Bone marrow (tissue), 2 donors: ENCODE data around the gene NEK11.
A peak's percentile ranks its signal among the peaks of the same experiment; 100 is the strongest.
"Not testable (repeated sequence)": the region's sequence is repeated elsewhere in the genome, so short reads cannot be mapped to it uniquely, and the experiment has no call there.

Experiments used
- DNase-seq, 2 donors: peaks; one replicate each; lab custom pipeline; 2025; lab: John Stamatoyannopoulos, UW

Gene NEK11

DNA sequence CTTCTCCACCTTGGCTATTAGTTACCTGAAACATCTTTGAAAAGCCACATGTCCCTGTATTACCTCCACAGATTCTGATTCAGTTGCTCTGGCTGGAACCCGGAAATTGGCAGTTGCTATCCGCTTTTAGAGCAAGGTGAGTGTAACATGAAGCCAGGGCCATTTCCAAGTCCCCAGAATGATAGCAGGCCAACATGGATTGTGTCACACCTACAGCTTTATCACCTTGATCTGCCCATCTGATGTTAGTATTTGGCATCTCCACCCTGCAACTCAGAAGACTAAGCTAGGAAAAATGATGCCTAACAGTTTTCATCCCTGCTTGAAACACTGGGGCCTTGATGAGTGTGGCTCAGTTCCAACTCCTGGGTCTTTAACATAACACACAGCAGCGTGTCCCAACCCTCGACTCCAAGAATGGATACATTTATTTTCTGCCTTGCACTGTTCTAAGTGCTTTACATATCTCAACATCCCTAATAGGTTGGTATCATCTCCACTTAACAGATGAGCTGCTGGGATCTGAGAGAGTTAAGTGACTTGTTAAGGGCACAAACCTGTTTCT lies 333.6 kb downstream of the NEK11 start:
- no peak for DNase-seq

DNA sequence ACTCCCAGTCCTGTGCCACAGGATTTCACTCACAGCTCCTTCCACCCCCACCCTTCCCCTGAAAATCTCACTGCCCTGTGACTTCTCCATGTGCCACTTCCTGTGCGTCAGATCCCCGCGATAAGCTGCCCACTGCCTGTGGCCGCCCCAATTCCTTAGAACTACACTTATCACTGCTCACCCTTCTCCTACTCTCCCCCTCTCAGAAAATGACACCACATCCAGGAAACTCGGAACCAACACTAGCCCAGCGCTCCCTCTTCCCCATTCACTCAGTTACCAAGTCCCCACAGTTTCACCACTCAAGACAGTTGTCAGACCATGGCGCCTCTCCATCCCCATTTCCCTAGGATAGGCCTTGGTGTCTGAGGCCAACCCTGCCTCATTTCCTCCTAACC lies 334.4 kb downstream of the NEK11 start:
- DNase-seq: not testable (repeated sequence)

DNA sequence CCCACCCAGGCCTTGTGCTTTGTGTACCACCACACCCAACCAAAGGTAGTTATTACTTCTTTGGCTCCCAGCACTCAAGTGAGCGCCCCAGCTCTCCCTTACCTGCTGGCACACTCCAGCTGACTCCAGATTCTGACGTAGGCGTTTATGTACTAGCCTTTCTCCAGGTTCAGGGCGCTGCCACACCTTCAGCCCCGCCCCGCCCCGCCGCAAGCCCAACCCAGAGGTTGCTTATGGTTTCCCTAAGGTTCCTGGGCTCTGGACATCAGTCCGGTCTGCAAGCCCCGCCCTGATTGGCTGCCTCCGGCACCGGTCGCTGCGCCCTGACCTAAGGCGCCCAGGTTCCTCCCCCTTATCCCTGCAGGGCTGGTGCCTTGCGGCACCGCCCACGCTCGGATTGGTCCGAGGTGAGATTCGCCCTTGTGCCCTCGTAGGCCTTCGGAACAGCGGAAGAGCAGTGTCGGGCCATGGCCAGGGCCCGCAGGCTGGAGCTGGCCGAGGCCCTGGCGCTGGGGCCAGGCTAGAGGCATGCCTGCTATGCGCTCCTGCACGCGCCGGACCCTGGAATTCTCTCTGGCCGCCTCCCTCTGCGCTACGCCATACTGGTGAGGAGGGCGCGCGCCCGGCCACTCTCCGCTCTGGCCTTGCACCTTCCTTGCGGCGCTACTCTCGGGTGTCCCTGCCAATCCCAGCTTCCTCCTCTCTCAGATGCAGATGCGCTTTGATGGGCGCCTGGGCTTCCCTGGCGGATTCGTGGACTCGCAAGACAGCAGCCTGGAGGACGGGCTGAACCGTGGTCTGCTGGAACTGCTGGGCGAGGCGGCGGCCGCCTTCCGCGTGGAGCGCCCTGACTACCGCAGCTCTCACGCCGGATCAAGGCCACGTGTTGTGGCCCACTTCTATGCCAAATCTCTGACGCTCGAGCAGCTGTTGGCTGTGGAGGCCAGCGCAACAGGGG lies 335.1 kb downstream of the NEK11 start:
- DNase-seq: no peak

DNA sequence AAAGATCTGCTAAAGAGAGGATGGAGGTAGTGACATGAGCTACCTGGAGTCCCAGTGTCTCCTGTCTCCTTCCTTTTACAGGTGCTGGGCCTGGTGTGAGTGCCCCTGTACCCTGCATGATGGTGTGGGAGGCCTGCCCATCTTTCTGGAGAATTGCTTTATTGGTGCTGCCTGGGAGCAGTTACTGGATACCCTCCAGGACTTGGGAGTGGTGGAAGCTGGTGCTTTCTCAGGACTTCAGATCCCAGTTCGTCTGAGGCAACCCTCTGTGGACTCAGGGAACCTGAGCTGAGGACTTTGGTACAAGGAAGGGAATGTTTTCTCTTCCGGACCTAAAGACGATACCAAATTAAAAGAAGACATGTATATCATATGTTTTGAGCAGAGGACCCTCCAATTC lies 336.6 kb downstream of the NEK11 start:
- no peak for DNase-seq

DNA sequence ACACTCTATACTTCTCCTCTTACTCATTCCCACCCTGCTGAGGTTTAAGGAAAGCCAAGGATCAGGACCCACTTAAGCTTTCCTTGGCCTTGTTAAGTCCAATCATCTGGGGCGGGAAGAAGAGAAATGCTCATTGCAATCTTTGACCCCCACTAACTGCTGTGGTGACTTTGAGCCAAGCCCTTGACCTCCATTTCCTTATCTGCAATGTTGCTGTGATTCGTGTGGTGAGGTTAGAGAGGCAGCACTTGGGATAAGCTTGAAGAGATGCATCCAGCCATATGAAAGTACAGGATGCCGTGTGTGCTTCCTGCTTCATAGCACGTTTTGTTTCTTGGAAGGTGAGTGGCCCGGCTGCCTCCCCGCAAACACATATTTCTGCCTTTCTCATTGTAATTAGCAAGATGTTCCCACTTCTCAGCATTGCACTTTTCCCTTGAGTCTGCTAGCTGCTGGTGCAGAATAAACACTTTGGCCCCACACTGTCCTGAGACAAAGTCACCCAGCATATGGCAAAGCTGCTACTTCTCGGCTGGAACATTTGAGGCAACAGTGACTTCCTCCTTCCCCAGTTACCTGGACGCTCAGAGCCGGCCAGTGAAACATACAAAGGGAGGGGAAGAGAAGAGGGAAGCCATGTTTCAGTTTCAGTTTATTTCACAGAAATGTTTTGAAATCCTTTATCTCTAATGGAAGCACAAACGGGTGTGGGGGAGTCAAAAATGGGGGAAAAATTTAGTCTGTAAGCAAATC lies 344.4 kb downstream of the NEK11 start:
- DNase-seq: no peak

DNA sequence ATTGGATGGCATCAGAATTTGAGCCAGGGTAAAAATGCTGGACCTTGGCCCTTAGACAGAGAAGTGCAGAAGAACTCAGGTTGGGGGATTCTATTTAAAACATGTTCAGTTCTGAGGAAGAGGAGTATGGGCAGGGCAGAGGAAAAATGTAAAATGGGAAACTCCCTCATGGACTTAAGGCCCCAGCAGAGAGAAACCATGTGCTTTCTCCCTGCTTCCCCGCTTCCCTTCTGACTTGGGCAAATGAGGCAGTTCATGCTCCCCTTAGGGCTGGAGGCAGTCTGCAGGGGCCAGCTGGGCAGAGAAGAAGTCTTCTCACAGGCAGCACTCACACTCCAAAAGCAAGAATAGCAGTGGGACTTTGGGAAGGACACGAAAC lies 345.0 kb downstream of the NEK11 start:
- DNase-seq: no peak

DNA sequence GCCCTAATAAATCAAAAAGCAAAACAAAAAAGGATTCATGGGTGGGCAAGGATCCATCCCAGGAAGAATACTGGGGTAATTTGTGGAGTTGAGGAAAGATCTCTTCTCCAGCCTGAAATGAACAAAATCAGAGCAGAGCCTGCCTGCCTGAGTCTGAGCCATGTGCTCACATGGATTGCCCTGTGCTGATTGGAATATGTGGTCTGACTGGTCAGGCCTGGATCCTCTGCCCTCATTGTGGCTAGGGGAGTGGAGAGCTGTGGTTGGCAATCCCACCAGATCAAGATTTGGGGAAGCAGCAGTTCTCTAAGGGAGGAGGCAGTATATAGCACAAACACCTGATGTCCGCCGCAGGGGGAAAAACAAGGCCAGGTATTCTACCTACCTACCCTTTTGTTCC lies 348.1 kb downstream of the NEK11 start:
- DNase-seq: no peak

DNA sequence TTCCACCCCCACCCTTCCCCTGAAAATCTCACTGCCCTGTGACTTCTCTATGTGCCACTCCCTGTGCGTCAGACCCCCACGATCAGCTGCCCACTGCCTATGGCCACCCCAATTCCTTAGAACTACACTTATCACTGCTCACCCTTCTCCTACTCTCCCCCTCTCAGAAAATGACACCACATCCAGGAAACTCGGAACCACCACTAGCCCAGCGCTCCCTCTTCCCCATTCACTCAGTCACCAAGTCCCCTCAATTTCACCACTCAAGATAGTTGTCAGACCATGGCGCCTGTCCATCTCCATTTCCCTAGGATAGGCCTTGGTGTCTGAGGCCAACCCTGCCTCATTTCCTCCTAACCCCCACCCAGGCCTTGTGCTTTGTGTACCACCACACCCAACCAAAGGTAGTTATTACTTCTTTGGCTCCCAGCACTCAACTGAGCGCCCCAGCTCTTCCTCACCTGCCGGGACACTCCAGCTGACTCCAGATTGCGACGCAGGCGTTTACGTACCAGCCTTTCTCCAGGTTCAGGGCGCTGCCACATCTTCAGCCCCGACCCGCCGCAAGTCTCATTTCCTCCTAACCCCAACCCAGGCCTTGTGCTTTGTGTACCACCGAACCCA lies 354.3 kb downstream of the NEK11 start:
- not testable (repeated sequence) for DNase-seq

DNA sequence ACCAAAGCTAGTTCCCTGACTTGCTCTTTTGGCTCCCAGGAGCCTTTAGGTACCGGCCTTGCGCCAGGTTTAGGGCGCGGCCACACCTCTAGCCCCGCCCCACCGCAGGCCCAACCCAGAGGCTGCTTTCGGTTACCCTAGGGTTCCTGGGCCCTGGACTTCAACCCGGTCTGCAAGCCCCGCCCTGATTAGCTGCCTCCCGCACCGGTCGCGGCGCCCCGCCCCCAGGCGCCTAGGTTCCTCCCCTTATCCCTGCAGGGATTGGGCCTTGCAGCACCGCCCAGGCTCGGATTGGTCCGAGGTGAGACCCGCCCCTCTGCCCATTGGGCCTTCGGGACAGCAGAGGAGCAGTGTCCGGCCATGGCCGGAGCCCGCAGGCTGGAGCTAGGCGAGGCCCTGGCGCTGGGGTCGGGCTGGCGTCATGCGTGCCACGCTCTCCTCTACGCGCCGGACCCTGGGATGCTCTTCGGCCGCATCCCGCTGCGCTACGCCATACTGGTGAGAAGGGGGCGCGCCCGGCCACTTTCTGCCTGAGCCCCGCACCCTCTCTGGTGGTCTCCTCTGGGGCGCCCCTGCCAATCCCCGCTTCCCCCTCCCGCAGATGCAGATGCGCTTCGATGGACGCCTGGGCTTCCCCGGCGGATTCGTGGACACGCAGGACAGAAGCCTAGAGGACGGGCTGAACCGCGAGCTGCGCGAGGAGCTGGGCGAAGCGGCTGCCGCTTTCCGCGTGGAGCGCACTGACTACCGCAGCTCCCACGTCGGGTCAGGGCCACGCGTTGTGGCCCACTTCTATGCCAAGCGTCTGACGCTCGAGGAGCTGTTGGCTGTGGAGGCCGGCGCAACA lies 355.0 kb downstream of the NEK11 start, which contains the start of gene NUDT16:
NUDT16 (plus strand) TSS at position 330 of the 847 bp plus-strand sequence; CDS start at position 361, 31 bp downstream.
- DNase-seq: peak; percentile 82 to 95

DNA sequence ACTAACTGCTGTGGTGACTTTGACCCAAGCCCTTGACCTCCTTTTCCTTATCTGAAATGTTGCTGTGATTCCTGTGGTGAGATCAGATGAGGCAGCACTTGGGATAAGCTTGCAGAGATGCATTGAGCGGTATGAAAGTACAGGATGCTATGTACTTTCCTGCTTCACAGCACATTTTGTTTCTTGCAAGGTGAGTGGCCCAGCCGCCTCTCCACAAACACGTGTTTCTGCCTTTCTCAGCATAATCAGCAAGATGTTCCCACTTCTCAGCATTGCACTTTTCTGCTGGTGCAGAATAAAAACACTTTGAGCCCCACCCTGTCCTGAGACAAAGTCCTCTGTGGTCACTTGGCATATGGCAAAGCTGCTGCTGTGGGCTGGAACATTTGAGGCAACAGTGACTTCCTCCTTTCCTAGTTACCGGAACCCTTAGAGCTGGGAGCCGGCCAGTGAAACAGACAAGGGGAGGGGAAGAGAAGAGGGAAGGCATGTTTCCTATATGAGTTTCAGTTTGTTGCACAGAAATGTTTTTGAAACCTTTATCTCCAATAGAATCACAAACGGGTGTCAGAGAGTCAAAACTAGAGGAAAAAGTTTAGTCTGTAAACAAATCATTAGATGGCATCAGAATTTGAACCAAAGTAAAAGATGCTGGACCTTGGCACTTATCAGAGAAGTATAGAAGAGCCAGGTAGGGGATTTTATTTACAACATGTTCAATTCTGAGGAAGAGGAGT lies 359.9 kb downstream of the NEK11 start:
- DNase-seq: peak in 1 of 2 donors; percentile 65

DNA sequence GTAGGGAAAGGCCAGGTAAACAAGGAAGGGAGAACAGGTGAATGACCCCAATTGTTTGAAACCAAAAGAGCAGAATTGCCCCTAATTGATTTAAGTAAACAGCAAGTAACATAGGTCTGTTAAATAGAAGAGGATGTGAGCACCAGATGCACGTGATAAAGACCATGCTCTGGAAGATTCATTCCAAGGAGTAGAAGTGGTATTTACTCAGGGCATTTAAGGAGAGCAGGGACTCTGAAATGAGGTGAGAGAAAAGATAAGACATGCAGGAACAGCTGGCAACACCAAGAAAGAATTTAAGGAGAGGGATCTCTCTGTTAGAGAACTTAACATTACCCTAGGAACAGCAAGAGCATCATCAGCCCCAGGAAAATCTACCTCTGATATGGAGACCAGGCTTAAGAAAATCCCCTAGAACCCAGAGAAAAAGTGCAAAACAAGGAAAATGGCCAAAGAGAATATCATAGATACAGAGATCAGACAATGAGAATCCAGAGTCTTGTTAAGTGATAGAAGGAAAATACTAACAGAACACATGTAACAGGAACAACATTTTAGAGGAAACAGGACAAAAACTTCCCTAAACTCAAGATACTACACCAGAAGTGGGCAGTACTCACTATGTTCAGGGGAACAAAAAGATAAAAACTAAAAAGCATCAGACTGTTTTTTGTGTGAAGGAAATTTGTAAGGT lies 361.3 kb downstream of the NEK11 start:
- no peak for DNase-seq

DNA sequence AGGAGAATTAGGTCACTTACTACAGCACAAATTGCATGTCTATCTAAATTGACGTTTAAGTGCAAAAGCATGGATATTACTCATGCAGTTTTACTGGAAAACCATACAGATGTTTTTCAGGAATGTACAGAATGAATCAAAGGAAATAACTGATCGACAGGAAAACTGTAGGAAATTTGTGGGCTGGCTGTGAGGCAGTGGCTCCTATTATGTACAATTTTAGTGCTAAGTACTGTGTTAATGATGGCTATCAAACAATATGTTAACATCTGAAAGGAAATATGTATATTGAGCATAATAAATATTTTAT lies 361.8 kb downstream of the NEK11 start:
- no peak for DNase-seq

DNA sequence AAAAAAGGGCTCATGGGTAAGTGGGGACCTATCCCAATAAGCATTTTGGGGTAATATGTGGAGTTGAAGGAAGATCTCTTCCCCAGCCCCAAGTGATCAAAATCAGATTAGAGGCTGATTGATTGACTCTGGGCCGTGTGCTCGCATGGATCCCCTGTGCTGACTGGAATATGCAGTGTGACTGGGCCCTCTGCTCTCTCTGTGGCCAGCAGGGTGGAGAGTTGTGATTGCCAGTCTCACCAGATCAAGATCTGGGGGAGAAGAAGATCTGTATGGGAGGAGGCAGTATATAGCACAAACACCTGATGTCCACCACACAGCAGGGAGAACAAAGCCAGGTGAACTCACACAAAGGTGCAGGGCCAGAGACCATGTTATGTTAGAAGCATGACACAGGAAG lies 363.7 kb downstream of the NEK11 start:
- DNase-seq: no peak

DNA sequence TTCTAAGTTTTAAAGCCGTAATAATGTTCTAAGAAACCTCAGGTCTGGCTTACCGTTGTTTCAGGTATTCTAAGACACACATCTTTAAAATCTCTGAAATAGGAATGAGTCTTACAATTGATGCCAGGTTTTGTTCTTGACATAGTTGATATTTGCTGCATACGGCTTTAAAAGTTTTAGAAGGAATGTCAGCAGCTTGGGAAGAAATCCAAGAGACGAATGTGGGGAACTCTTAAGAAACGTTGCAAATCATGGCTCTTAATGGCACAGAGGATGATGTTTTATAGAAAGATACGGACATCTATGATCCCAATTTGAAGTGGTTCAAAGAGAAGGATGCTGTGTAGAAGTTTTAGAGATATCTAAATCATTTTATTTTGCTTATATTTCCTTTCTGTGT lies 366.4 kb downstream of the NEK11 start:
- DNase-seq: no peak

DNA sequence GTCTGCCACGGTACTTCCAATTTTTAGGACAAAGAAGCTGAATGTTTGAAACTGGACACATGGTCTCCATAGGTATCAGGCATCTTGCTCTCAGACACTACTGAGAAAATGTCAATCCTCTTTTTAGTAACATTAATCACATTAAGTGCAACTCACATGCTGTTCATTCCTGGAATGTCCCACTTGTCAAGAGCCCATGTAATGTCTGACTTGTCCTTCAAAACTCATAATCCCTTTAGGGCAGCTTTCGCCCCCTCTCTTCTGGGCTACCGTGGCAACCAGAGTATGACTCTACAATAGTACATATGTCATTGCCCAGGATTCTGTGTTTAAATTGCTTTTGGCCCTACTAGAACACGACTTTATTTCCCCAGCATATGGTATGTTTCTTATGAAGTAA lies 367.2 kb downstream of the NEK11 start:
- DNase-seq: no peak

DNA sequence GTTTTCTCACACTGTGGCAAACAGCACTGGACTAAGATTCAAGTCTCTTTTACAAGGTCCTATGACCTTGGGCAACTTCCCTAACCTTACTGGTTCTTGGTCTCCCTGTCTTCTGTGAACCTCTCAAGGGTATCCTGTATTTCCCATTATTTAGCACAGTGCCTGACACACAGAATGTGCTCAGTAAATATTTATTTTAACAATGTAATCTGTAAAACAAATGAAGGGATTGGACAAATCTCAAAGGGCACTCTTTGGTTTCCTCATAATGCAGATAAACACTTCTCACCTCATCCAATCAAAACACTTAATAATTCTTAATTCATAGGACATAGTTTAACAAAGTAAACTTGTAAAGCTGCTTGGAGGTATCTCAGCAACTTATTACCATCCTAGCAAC lies 367.7 kb downstream of the NEK11 start:
- DNase-seq: no peak

DNA sequence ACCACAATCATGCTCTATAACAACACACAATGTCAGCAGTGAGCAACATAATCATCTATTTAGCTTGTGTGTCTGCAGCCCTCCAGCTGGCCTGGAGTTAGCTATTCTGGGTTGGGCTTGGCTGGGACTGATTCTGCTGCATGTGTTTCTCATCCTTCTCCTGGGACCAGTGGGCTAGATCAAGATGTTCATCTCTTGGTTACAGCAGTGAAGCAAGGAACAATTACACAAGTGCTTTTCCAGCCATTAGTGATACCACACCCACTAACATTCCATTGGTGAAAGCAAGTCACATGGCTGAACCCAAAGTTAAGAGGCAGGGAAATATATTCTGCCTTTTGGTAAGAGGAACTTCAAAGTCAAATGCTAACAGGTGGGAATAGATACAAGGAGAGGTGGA lies 369.5 kb downstream of the NEK11 start:
- no peak for DNase-seq

DNA sequence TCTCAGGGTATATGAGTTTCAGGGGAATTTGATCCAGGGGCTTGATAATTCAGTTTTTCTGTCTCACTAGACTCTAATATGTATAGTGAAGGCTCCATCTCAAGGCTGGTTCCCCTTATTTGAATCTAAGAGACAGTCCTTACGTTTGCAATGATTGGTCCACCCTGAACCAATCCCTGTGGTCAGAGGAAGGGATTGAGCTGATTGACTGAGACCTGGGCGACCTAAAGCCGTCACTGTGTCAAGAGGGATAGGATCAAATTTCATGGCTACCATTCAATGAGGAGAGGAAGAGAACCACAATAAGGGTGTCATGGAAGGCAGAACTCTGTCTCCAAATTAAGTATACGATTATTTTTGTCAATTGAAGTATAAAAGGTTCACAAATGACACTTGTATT lies 371.2 kb downstream of the NEK11 start:
- no peak for DNase-seq
